NB4 (cell line): ENCODE measurements around the gene COA6.

Experiments
- CTCF ChIP-seq: IDR thresholded peaks from one replicate; pipeline ENCODE4 v1.5.1; 2012; ENCODE audit warnings: low read depth, low read length
- MAX ChIP-seq: IDR thresholded peaks from 2 replicates; pipeline ENCODE4 v1.6.1; 2011; ENCODE audit warnings: low read depth, low read length
- MYC ChIP-seq: IDR thresholded peaks from 2 replicates; pipeline ENCODE4 v1.6.1; 2011; ENCODE audit warnings: low read depth, low read length
- POLR2A ChIP-seq: IDR thresholded peaks from 2 replicates; pipeline ENCODE4 v1.6.1; 2011; ENCODE audit warnings: mild to moderate bottlenecking; ENCODE audit not compliant: insufficient read length; ENCODE audit errors: extremely low read depth

- TF ChIP-seq POLR2A (no peak), CTCF (no peak), MAX (no peak), MYC (no peak)
These were observed 1.1 kb upstream of the COA6 start for GRCh38 chr1:234372011-234372757.
